Measurements from ENCODE around the gene MAD2L1BP.
A peak's percentile ranks its signal among the peaks of the same experiment; 100 is the strongest.
"Not testable (repeated sequence)": the region's sequence is repeated elsewhere in the genome, so short reads cannot be mapped to it uniquely, and the experiment has no call there.

MAD2L1BP gene

GRCh38 chr6:43635387-43636307 lies at the start of gene MAD2L1BP:
TSS of gene MAD2L1BP (plus strand) at chr6:43635840. CDS start at chr6:43635876, 36 bp downstream.
- peak; percentile 75 to 85 (median 84) for DNase-seq (ENCODE audit: low read depth in 2 of 3, low spot score in 1 of 3)

- DNase-seq (ENCODE audit: low read depth in 2 of 3, low spot score in 1 of 3): no peak
Observed at GRCh38 chr6:43588194-43588593, 47.4 kb upstream of the MAD2L1BP start.

- not testable (repeated sequence) for DNase-seq (ENCODE audit: low read depth in 2 of 3, low spot score in 1 of 3)
Observed at GRCh38 chr6:43589564-43589963, 46.1 kb upstream of the MAD2L1BP start.

GRCh38 chr6:43593938-43594337 lies 41.7 kb upstream of the MAD2L1BP start:
- DNase-seq (ENCODE audit: low read depth in 2 of 3, low spot score in 1 of 3): no peak

GRCh38 chr6:43600595-43600994 lies 35.0 kb upstream of the MAD2L1BP start:
- DNase-seq (ENCODE audit: low read depth in 2 of 3, low spot score in 1 of 3): no peak

- DNase-seq (ENCODE audit: low read depth in 2 of 3, low spot score in 1 of 3): no peak
Observed at GRCh38 chr6:43604174-43604573, 31.5 kb upstream of the MAD2L1BP start.

GRCh38 chr6:43606019-43606418 lies 29.6 kb upstream of the MAD2L1BP start:
- DNase-seq (ENCODE audit: low read depth in 2 of 3, low spot score in 1 of 3): no peak

GRCh38 chr6:43608310-43608763 lies 27.3 kb upstream of the MAD2L1BP start:
- DNase-seq (ENCODE audit: low read depth in 2 of 3, low spot score in 1 of 3): peak in 2 of 3 donors; percentile 44 to 62

GRCh38 chr6:43608807-43609206 lies 26.8 kb upstream of the MAD2L1BP start:
- no peak for DNase-seq (ENCODE audit: low read depth in 2 of 3, low spot score in 1 of 3)

GRCh38 chr6:43609402-43609801 lies 26.2 kb upstream of the MAD2L1BP start:
- DNase-seq (ENCODE audit: low read depth in 2 of 3, low spot score in 1 of 3): no peak

- DNase-seq (ENCODE audit: low read depth in 2 of 3, low spot score in 1 of 3): no peak
Observed at GRCh38 chr6:43610431-43610830, 25.2 kb upstream of the MAD2L1BP start.

GRCh38 chr6:43613721-43614395 lies 21.8 kb upstream of the MAD2L1BP start:
- DNase-seq (ENCODE audit: low read depth in 2 of 3, low spot score in 1 of 3): no peak

- DNase-seq (ENCODE audit: low read depth in 2 of 3, low spot score in 1 of 3): no peak
Observed at GRCh38 chr6:43614396-43614730, 21.3 kb upstream of the MAD2L1BP start.

- DNase-seq (ENCODE audit: low read depth in 2 of 3, low spot score in 1 of 3): no peak
Observed at GRCh38 chr6:43616725-43617472, 18.7 kb upstream of the MAD2L1BP start.

GRCh38 chr6:43621078-43621835 lies 14.4 kb upstream of the MAD2L1BP start:
- no peak for DNase-seq (ENCODE audit: low read depth in 2 of 3, low spot score in 1 of 3)

GRCh38 chr6:43621836-43622180 lies 13.8 kb upstream of the MAD2L1BP start:
- DNase-seq (ENCODE audit: low read depth in 2 of 3, low spot score in 1 of 3): no peak

- DNase-seq (ENCODE audit: low read depth in 2 of 3, low spot score in 1 of 3): no peak
Observed at GRCh38 chr6:43622541-43622940, 13.1 kb upstream of the MAD2L1BP start.

GRCh38 chr6:43623880-43624785 lies 11.5 kb upstream of the MAD2L1BP start:
- DNase-seq (ENCODE audit: low read depth in 2 of 3, low spot score in 1 of 3): no peak

- no peak for DNase-seq (ENCODE audit: low read depth in 2 of 3, low spot score in 1 of 3)
Observed at GRCh38 chr6:43624786-43625288, 10.8 kb upstream of the MAD2L1BP start.

Data from stimulated activated CD4-positive, alpha-beta T cell treated with anti-CD3 and anti-CD28 coated beads, Interleukin-12 subunit alpha, Interleukin-12 subunit beta, amount 100 ng/mL, for 48 hours (primary cell).